ENCODE measurements around the gene DNAH3. TPM values are rescaled to one million over a fixed set of nuclear protein-coding genes. Genes with fewer than 3 reads are reported as not detected.

The DNAH3 gene
- total and polyA plus RNA-seq, 2 of the 13 experiments (the other 11 are each of a cell fraction or from before 2014, with no cell fraction given) = 0.07 to 0.08 TPM

DNA sequence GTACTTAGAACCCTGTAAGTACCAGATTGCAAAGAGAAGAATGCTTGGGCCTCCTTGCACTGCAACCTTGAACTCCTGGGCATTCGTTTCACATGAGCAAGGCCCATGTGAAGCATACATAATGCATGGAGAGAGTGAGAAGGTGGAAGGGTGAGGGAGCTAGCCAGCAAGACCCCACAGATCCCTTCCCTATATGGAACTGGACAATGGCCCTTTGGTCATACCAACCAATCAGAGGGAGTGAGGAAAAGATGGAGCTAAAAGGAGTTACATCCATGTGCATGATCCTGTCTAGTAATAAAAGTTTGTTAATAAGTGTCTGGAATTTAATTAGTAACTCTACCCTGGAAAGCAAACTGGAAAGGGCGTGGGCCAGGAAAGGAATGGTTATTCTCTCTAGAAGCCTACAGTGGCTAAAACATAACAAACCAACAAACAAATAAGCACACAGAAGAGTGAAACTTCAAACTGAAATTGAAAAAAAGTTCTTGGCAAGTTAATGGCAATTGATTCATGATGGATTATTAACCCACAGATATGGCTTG lies 29.6 kb downstream of the DNAH3 start:
- Histone ChIP-seq H3K27ac (ENCODE audit: extremely low read length, insufficient read depth, low read length) (no peak overlapping the region), H3K9ac (ENCODE audit: insufficient read depth, low read depth, low read length) (no peak overlapping the region), H4K20me1 (ENCODE audit: insufficient read depth, low read length) (no peaks in the 10 kb centered on the region), H3K4me1 (ENCODE audit: insufficient read depth, low read length) (peaks cover 7% of the 10 kb centered on the region), H3K36me3 (replicated peaks in 1 of 2; ENCODE audit: control insufficient read depth in 1 of 2, insufficient read depth in 2 of 2, low read length in 2 of 2) (no peaks in the 10 kb centered on the region), H3K27me3 (ENCODE audit: control insufficient read depth in 1 of 2, insufficient read depth in 2 of 2, low read length in 2 of 2) (peaks cover 0 to 12% of the 10 kb centered on the region in 2 experiments; a peak in 1 of 5 replicates), H2AFZ (ENCODE audit: low read length) (no peak overlapping the region), H3K4me3 (replicated peaks in 1 of 3; ENCODE audit: insufficient read depth in 1 of 3, low read depth in 2 of 3, low read length in 3 of 3) (no peak overlapping the region), H3K79me2 (ENCODE audit: insufficient read depth, low read length) (no peaks in the 10 kb centered on the region), H3K4me2 (ENCODE audit: low read depth, low read length) (no peak overlapping the region), H3K9me3 (ENCODE audit: low read length) (no peaks in the 10 kb centered on the region)
- POLR2A ChIA-PET = no interaction called here
- no peak for ATAC-seq
- TF ChIP-seq, protein P1, sequence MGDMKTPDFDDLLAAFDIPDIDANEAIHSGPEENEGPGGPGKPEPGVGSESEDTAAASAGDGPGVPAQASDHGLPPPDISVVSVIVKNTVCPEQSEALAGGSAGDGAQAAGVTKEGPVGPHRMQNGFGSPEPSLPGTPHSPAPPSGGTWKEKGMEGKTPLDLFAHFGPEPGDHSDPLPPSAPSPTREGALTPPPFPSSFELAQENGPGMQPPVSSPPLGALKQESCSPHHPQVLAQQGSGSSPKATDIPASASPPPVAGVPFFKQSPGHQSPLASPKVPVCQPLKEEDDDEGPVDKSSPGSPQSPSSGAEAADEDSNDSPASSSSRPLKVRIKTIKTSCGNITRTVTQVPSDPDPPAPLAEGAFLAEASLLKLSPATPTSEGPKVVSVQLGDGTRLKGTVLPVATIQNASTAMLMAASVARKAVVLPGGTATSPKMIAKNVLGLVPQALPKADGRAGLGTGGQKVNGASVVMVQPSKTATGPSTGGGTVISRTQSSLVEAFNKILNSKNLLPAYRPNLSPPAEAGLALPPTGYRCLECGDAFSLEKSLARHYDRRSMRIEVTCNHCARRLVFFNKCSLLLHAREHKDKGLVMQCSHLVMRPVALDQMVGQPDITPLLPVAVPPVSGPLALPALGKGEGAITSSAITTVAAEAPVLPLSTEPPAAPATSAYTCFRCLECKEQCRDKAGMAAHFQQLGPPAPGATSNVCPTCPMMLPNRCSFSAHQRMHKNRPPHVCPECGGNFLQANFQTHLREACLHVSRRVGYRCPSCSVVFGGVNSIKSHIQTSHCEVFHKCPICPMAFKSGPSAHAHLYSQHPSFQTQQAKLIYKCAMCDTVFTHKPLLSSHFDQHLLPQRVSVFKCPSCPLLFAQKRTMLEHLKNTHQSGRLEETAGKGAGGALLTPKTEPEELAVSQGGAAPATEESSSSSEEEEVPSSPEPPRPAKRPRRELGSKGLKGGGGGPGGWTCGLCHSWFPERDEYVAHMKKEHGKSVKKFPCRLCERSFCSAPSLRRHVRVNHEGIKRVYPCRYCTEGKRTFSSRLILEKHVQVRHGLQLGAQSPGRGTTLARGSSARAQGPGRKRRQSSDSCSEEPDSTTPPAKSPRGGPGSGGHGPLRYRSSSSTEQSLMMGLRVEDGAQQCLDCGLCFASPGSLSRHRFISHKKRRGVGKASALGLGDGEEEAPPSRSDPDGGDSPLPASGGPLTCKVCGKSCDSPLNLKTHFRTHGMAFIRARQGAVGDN (CRISPR knock-in tag; IDR thresholded peaks at IDR 0.05) = no peak
- no peak for TF ChIP-seq MIXL1 (CRISPR knock-in tag; IDR thresholded peaks at IDR 0.05)
- BruUV-seq (replicated peaks) = no TSS peak
- 39% methylated on average over 2 of the region's 2 CpGs for WGBS (ENCODE audit: low lambda C conversion rate)
- CTCF ChIA-PET (ENCODE audit: low intra/inter-chr PET ratio, low total read pairs) = no interaction called here
- in situ Hi-C loops (cut with HindIII; ENCODE audit: extremely low pct_ligation_motif_present, low pct_unique_long_range_greater_than_20kb) = no loop called here
- DNase-seq (ENCODE audit: low spot score) = no peak
- intact Hi-C loops (cut with micrococcal nuclease; ENCODE audit: unreplicated experiment) = no loop called here
- FAIRE-seq = no peak

GRCh38 chr16:21117567-21117966 lies 33.1 kb downstream of the DNAH3 start:
- no peak overlapping the region for H3K27ac ChIP-seq (ENCODE audit: extremely low read length, insufficient read depth, low read length)
- ChIA-PET CTCF (ENCODE audit: low intra/inter-chr PET ratio, low total read pairs) (no interaction called here), POLR2A (no interaction called here)
- H3K9me3 ChIP-seq (ENCODE audit: low read length) = no peaks in the 10 kb centered on the region
- no peak overlapping the region for H3K4me3 ChIP-seq (replicated peaks in 1 of 3; ENCODE audit: insufficient read depth in 1 of 3, low read depth in 2 of 3, low read length in 3 of 3)
- H3K9ac ChIP-seq (ENCODE audit: insufficient read depth, low read depth, low read length) = no peak overlapping the region
- H3K27me3 ChIP-seq (ENCODE audit: control insufficient read depth in 1 of 2, insufficient read depth in 2 of 2, low read length in 2 of 2) = peaks cover 0 to 6% of the 10 kb centered on the region in 2 experiments; a peak in 1 of 5 replicates
- H3K79me2 ChIP-seq (ENCODE audit: insufficient read depth, low read length) = no peaks in the 10 kb centered on the region
- no peak for TF ChIP-seq TFDP1 (CRISPR knock-in tag; IDR thresholded peaks at IDR 0.05; ENCODE audit: borderline replicate concordance)
- no peak for TF ChIP-seq ZNF766 (CRISPR knock-in tag; IDR thresholded peaks at IDR 0.05; ENCODE audit: borderline replicate concordance)
- no peak for TF ChIP-seq ZFX (CRISPR knock-in tag; IDR thresholded peaks at IDR 0.05; ENCODE audit: low read depth)
- no peak for TF ChIP-seq ZSCAN9 (CRISPR knock-in tag; IDR thresholded peaks at IDR 0.05; ENCODE audit: borderline replicate concordance)
- in situ Hi-C loops (cut with HindIII; ENCODE audit: extremely low pct_ligation_motif_present, low pct_unique_long_range_greater_than_20kb) (no loop called here), intact Hi-C loops (cut with micrococcal nuclease; ENCODE audit: unreplicated experiment) (no loop called here)
- DNase-seq (ENCODE audit: low spot score) (no peak), FAIRE-seq (no peak), ATAC-seq (no peak)
- no peaks in the 10 kb centered on the region for H4K20me1 ChIP-seq (ENCODE audit: insufficient read depth, low read length)
- no peaks in the 10 kb centered on the region for H3K36me3 ChIP-seq (replicated peaks in 1 of 2; ENCODE audit: control insufficient read depth in 1 of 2, insufficient read depth in 2 of 2, low read length in 2 of 2)
- H3K4me2 ChIP-seq (ENCODE audit: low read depth, low read length) = no peak overlapping the region
- WGBS (ENCODE audit: low lambda C conversion rate) = 54% methylated on average over 4 of the region's 4 CpGs
- BruUV-seq (replicated peaks) = no TSS peak
- peaks cover 11% of the 10 kb centered on the region for H3K4me1 ChIP-seq (ENCODE audit: insufficient read depth, low read length)
- no peak overlapping the region for H2AFZ ChIP-seq (ENCODE audit: low read length)

Data from HepG2 (cell line).